HEK293 (cell line): Measurements from ENCODE around the gene RUSF1.

Experiments
- ZBTB8A ChIP-seq: fragments of 450-650 bp; formaldehyde crosslinking; IDR thresholded peaks from 2 replicates; pipeline ENCODE4 v1.5.1; 2016; ENCODE audit warnings: missing biosample characterization, missing genetic modification characterization
- ZNF670 ChIP-seq: fragments of 450-650 bp; formaldehyde crosslinking; IDR thresholded peaks from 2 replicates; pipeline ENCODE4 v1.5.1; 2016; ENCODE audit warnings: missing biosample characterization, missing genetic modification characterization, low read depth
- TF ChIP-seq, protein P1 (sequence below): fragments of 450-650 bp; formaldehyde crosslinking; IDR thresholded peaks from 2 replicates; pipeline ENCODE4 v1.5.1; 2016; ENCODE audit warnings: missing biosample characterization, missing genetic modification characterization, borderline replicate concordance
- TF ChIP-seq, protein P2 (sequence below): fragments of 450-650 bp; formaldehyde crosslinking; IDR thresholded peaks from 2 replicates; pipeline ENCODE4 v1.5.1; 2017; ENCODE audit warnings: missing biosample characterization, missing genetic modification characterization
- TF ChIP-seq, protein P3 (sequence below): fragments of 450-650 bp; IDR thresholded peaks from 2 replicates; pipeline ENCODE4 v1.5.1; 2018; ENCODE audit warnings: missing biosample characterization, mild to moderate bottlenecking, missing genetic modification characterization

Gene RUSF1

DNA sequence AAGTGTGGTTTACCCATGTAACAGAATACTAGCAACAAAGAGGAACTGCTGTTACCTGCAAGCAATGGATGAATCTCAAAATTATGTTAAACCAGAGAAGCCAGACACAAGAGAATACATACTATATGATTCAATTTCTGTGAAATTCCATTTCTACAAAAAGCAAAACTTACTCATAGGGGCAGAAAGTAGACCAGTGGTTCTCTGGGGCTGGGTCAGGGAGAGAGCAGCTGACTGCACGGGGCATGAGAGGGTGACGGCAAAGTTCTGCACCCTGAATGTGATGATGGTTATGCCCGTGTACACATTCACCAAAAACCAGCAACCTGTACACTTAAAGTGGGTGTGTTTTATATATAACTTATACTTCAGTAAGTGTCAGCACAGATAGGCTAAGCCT lies 68.7 kb downstream of the RUSF1 start (continued):
- TF ChIP-seq, protein P1, sequence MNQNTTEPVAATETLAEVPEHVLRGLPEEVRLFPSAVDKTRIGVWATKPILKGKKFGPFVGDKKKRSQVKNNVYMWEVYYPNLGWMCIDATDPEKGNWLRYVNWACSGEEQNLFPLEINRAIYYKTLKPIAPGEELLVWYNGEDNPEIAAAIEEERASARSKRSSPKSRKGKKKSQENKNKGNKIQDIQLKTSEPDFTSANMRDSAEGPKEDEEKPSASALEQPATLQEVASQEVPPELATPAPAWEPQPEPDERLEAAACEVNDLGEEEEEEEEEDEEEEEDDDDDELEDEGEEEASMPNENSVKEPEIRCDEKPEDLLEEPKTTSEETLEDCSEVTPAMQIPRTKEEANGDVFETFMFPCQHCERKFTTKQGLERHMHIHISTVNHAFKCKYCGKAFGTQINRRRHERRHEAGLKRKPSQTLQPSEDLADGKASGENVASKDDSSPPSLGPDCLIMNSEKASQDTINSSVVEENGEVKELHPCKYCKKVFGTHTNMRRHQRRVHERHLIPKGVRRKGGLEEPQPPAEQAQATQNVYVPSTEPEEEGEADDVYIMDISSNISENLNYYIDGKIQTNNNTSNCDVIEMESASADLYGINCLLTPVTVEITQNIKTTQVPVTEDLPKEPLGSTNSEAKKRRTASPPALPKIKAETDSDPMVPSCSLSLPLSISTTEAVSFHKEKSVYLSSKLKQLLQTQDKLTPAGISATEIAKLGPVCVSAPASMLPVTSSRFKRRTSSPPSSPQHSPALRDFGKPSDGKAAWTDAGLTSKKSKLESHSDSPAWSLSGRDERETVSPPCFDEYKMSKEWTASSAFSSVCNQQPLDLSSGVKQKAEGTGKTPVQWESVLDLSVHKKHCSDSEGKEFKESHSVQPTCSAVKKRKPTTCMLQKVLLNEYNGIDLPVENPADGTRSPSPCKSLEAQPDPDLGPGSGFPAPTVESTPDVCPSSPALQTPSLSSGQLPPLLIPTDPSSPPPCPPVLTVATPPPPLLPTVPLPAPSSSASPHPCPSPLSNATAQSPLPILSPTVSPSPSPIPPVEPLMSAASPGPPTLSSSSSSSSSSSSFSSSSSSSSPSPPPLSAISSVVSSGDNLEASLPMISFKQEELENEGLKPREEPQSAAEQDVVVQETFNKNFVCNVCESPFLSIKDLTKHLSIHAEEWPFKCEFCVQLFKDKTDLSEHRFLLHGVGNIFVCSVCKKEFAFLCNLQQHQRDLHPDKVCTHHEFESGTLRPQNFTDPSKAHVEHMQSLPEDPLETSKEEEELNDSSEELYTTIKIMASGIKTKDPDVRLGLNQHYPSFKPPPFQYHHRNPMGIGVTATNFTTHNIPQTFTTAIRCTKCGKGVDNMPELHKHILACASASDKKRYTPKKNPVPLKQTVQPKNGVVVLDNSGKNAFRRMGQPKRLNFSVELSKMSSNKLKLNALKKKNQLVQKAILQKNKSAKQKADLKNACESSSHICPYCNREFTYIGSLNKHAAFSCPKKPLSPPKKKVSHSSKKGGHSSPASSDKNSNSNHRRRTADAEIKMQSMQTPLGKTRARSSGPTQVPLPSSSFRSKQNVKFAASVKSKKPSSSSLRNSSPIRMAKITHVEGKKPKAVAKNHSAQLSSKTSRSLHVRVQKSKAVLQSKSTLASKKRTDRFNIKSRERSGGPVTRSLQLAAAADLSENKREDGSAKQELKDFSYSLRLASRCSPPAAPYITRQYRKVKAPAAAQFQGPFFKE (tag by site-specific recombination), result no peak
- TF ChIP-seq, protein P2, sequence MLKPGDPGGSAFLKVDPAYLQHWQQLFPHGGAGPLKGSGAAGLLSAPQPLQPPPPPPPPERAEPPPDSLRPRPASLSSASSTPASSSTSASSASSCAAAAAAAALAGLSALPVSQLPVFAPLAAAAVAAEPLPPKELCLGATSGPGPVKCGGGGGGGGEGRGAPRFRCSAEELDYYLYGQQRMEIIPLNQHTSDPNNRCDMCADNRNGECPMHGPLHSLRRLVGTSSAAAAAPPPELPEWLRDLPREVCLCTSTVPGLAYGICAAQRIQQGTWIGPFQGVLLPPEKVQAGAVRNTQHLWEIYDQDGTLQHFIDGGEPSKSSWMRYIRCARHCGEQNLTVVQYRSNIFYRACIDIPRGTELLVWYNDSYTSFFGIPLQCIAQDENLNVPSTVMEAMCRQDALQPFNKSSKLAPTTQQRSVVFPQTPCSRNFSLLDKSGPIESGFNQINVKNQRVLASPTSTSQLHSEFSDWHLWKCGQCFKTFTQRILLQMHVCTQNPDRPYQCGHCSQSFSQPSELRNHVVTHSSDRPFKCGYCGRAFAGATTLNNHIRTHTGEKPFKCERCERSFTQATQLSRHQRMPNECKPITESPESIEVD (tag by site-specific recombination), result no peak
- TF ChIP-seq, protein P3, sequence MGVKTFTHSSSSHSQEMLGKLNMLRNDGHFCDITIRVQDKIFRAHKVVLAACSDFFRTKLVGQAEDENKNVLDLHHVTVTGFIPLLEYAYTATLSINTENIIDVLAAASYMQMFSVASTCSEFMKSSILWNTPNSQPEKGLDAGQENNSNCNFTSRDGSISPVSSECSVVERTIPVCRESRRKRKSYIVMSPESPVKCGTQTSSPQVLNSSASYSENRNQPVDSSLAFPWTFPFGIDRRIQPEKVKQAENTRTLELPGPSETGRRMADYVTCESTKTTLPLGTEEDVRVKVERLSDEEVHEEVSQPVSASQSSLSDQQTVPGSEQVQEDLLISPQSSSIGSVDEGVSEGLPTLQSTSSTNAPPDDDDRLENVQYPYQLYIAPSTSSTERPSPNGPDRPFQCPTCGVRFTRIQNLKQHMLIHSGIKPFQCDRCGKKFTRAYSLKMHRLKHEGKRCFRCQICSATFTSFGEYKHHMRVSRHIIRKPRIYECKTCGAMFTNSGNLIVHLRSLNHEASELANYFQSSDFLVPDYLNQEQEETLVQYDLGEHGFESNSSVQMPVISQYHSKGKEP (tag by site-specific recombination), result no peak
- TF ChIP-seq ZNF670 (tag by site-specific recombination), result no peak
- TF ChIP-seq ZBTB8A (tag by site-specific recombination), result no peak
